Liver (tissue), 9 donors: ENCODE data around the gene PTGIR. TPM values are rescaled to one million over a fixed set of nuclear protein-coding genes. Genes with fewer than 3 reads are reported as not detected.

Source experiments
- DNase-seq: peaks from one replicate; pipeline ENCODE4 v3.0.0-alpha.2; 2017; ENCODE audit warnings: low spot score
- H3K27ac ChIP-seq, 2 donors: one replicate each; pipeline ENCODE4 v1.7.0; 2013; ENCODE audit warnings: inconsistent platforms in 2 of 2, low read length in 2 of 2, control low read depth in 1 of 2, low read depth in 1 of 2, mild to moderate bottlenecking in 1 of 2
- H3K27me3 ChIP-seq, 4 donors: one replicate each; pipeline versions ENCODE4 v1.6.1 to v1.7.0; 2013; ENCODE audit warnings: low read length in 3 of 4, inconsistent platforms in 1 of 4, mild to moderate bottlenecking in 1 of 4, moderate library complexity in 1 of 4; ENCODE audit not compliant: control insufficient read depth in 4 of 4, insufficient read depth in 4 of 4
- H3K36me3 ChIP-seq, 4 donors: one replicate each; pipeline versions ENCODE4 v1.6.1 to v1.7.0; 2013; ENCODE audit warnings: low read length in 3 of 4, mild to moderate bottlenecking in 3 of 4, low read depth in 1 of 4, moderate library complexity in 1 of 4; ENCODE audit not compliant: control insufficient read depth in 4 of 4, insufficient read depth in 3 of 4
- H3K4me1 ChIP-seq, 4 donors: one replicate each; pipeline versions ENCODE4 v1.6.1 to v1.7.0; 2013; ENCODE audit warnings: low read length in 3 of 4, mild to moderate bottlenecking in 3 of 4, moderate library complexity in 1 of 4; ENCODE audit not compliant: control insufficient read depth in 4 of 4, insufficient read depth in 4 of 4
- H3K4me3 ChIP-seq, 3 donors: one replicate each; pipeline versions ENCODE4 v1.6.1 to v1.7.0; 2013; ENCODE audit warnings: low read length in 3 of 3, control low read depth in 1 of 3, low read depth in 1 of 3, mild to moderate bottlenecking in 1 of 3
- H3K9ac ChIP-seq, 2 donors: one replicate each; pipeline ENCODE4 v1.7.0; 2013; ENCODE audit warnings: low read length in 2 of 2, mild to moderate bottlenecking in 2 of 2, moderate library complexity in 2 of 2, control low read depth in 1 of 2, low read depth in 1 of 2
- H3K9me3 ChIP-seq, 4 donors: one replicate each; pipeline versions ENCODE4 v1.6.1 to v1.7.0; 2013; ENCODE audit warnings: low read length in 3 of 4; ENCODE audit not compliant: control insufficient read depth in 4 of 4
- EGR1 ChIP-seq, 2 donors: IDR thresholded peaks; 2 replicates each; pipeline ENCODE4 v1.6.1; 2016 to 2018; ENCODE audit warnings: antibody characterized with exemption in 2 of 2, low read depth in 2 of 2
- FOXA1 ChIP-seq: IDR thresholded peaks from 2 replicates; pipeline ENCODE4 v1.6.1; 2016; ENCODE audit warnings: antibody characterized with exemption
- FOXA2 ChIP-seq: IDR thresholded peaks from 2 replicates; pipeline ENCODE4 v1.6.1; 2016; ENCODE audit warnings: antibody characterized with exemption
- GABPA ChIP-seq, 2 donors: IDR thresholded peaks in 1 of 2; conservative IDR thresholded peaks in 1 of 2; 2 replicates each; pipeline ENCODE4 v1.6.1; 2016; ENCODE audit warnings: antibody characterized with exemption in 2 of 2, mild to moderate bottlenecking in 1 of 2, moderate library complexity in 1 of 2
- HNF4A ChIP-seq, 2 donors: conservative IDR thresholded peaks; 2 replicates each; pipeline ENCODE4 v1.6.1; 2016; ENCODE audit warnings: antibody characterized with exemption in 2 of 2, mild to moderate bottlenecking in 2 of 2
- NR2F2 ChIP-seq: IDR thresholded peaks from 2 replicates; pipeline ENCODE4 v1.6.1; 2016; ENCODE audit warnings: antibody characterized with exemption
- RAD21 ChIP-seq, 2 donors: IDR thresholded peaks; 2 replicates each; pipeline ENCODE4 v1.6.1; 2016; ENCODE audit warnings: antibody characterized with exemption in 2 of 2, mild to moderate bottlenecking in 2 of 2
- SP1 ChIP-seq: IDR thresholded peaks from 2 replicates; pipeline ENCODE4 v1.6.1; 2018; ENCODE audit warnings: antibody characterized with exemption, mild to moderate bottlenecking
- TAF1 ChIP-seq: conservative IDR thresholded peaks from 2 replicates; pipeline ENCODE4 v1.6.1; 2016; ENCODE audit warnings: antibody characterized with exemption, mild to moderate bottlenecking
- YY1 ChIP-seq: IDR thresholded peaks from 2 replicates; pipeline ENCODE4 v1.6.1; 2016; ENCODE audit warnings: antibody characterized with exemption, mild to moderate bottlenecking
- WGBS: extraction: QIAGEN DNeasy Blood & Tissue Kit; methylation state at CpG from one replicate; pipeline ENCODE4 v1.1.7; 2013; 5-methylcytosine and 5-hydroxymethylcytosine counted together
- polyA plus RNA-seq, 2 donors: library from polyadenylated mRNA; stranded (reverse) in 1 of 2; unstranded in 1 of 2; fragments of 200-250 nt in 1 of 2; fragments of >200 nt in 1 of 2; fragmentation: Nextera tagmentation in 1 of 2; extraction: Ambion mirVana in 1 of 2; gene quantifications; one replicate each; pipeline versions ENCODE4 v1.2.1 to v1.2.3, GENCODE V29; 2013 to 2015
- total RNA-seq, 2 donors: library from RNA; depleted of rRNA; stranded (reverse); fragments of >200 nt; gene quantifications; one replicate each; pipeline ENCODE4 v1.2.3, GENCODE V29; 2014
- TF ChIP-seq, protein P1 (sequence below): IDR thresholded peaks from 2 replicates; pipeline ENCODE4 v1.6.1; 2016; ENCODE audit warnings: antibody characterized with exemption
- TF ChIP-seq, protein P2 (sequence below): IDR thresholded peaks from 2 replicates; pipeline ENCODE4 v1.6.1; 2016; ENCODE audit warnings: antibody characterized with exemption
- TF ChIP-seq, protein P3 (sequence below): fragments of 150-350 bp; IDR thresholded peaks from 2 replicates; pipeline ENCODE4 v1.5.1; 2017; ENCODE audit warnings: improper control_type of control experiment, low read depth, low read length; ENCODE audit not compliant: missing input control
- donor health status: healthy.
- donor health status: healthy.
- donor health status: healthy.
- donor health status: healthy.
- donor health status: healthy.

PTGIR gene
- total and polyA plus RNA-seq, 4 donors, result 1.4 to 5.9 (median 2.9) TPM

DNA sequence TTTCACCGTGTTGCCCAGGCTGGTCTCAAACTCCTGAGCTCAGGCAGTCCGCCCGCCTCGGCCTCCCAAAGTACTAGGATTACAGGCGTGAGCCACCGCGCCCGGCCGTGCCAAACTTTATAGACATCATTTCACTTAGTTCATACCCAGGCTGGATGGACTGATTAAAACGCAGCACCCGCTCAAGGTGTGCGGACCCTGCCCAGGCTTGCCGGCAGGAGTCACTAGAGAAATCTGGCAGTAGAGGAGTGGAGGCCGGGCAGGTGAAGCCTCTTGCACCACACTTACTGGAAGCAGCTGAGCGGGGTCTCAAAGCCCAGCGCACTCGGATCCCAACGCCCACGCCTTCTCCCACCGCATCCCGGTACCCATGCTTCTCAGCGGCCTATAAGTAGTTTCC is 11.4 kb downstream of the PTGIR start (continued):
- TF ChIP-seq, protein P1, sequence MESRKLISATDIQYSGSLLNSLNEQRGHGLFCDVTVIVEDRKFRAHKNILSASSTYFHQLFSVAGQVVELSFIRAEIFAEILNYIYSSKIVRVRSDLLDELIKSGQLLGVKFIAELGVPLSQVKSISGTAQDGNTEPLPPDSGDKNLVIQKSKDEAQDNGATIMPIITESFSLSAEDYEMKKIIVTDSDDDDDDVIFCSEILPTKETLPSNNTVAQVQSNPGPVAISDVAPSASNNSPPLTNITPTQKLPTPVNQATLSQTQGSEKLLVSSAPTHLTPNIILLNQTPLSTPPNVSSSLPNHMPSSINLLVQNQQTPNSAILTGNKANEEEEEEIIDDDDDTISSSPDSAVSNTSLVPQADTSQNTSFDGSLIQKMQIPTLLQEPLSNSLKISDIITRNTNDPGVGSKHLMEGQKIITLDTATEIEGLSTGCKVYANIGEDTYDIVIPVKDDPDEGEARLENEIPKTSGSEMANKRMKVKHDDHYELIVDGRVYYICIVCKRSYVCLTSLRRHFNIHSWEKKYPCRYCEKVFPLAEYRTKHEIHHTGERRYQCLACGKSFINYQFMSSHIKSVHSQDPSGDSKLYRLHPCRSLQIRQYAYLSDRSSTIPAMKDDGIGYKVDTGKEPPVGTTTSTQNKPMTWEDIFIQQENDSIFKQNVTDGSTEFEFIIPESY, result no peak
- TF ChIP-seq YY1 (no peak), EGR1 (IDR thresholded peaks at IDR 0.05; ENCODE audit: low read depth in 2 of 2) (no peak)

DNA sequence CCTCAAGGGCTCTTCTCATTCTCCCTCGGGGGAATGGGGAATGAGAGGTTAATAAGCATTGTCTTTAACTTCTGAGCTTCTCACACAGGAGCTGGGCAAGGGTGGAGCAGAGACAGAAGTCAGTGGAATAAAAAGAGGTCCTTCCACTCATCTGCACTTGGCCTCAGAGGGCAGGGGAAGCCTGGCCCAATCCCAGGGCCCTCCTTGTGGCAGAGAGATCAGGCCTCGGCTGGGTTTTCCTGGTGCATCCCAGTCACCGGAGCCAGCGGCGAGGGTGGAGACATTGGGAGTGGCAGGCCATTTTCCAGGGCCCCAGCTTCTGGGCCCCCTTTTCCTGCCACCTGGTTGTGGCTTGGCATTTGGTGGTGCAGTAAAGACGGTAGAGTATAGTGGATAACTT is 13.1 kb downstream of the PTGIR start:
- Histone ChIP-seq H3K27ac (no peak overlapping the region), H3K4me3 (no peak overlapping the region), H3K36me3 (peaks cover 11 to 32% (median 26%) of the 10 kb centered on the region in 4 donors), H3K4me1 (peaks cover 0 to 4% (median 1%) of the 10 kb centered on the region in 4 donors), H3K9me3 (no peaks in the 10 kb centered on the region), H3K27me3 (no peaks in the 10 kb centered on the region), H3K9ac (no peak overlapping the region)
- TF ChIP-seq RAD21 (IDR thresholded peaks at IDR 0.05), result no peak
- TF ChIP-seq, protein P1, result no peak
- TF ChIP-seq FOXA2, result no peak
- 78% methylated on average over 6 of the region's 6 CpGs for WGBS
- DNase-seq, result no peak

DNA sequence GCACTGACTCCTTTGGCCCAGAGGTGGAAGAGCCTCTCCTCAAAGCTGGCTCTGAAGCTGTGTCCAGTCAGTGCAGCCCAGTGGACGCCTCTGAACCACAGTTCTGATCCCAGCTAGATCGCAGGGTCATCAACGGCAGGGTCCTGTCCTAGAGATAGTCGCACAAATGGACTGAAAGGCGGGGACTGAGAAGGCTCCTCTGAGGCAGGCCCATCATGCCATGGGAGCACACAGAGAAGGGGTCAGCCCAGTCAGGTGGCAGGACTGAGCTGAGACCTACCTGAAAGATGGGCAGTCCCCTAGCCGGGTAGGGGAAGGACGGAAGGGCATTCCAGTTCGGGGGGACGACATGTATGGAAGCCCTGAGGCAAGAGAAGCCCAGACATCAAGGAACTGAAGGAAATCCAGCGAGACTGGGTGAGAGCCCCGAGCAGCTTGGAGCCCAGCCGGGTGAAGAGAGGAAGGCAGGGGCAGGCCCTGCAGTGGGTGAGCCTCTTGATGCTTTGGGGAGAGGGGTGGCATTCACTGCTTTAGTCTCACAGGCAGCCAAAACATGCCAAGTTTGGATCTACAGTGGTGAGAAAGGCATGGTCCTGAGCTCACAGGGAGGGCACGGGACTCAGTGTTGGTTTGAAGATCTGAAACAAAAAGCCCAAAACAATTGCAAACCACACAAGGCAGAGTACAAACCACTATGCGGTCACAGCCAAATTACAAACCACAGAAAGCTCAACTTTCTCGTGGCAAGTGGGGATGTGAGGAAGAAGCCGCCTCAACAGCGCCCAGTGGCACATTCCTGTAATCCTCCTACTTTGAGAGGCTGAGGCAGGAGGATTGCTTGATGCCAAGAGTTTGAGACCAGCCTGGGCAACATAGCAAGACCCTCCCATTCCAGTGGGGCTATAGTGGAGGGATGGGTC is 13.8 kb downstream of the PTGIR start:
- WGBS, result 79% methylated on average over 17 of the region's 17 CpGs
- no peaks in the 10 kb centered on the region for H3K9me3 ChIP-seq
- H3K4me3 ChIP-seq, result no peak overlapping the region
- DNase-seq, result no peak
- H3K9ac ChIP-seq, result no peak overlapping the region
- H3K27ac ChIP-seq, result no peak overlapping the region
- peaks cover 0 to 8% (median 3%) of the 10 kb centered on the region in 4 donors for H3K4me1 ChIP-seq
- TF ChIP-seq FOXA2 (no peak), HNF4A (conservative IDR thresholded peaks at IDR 0.05) (no peak)
- TF ChIP-seq, protein P1, result no peak
- H3K36me3 ChIP-seq, result peaks cover 11 to 32% (median 26%) of the 10 kb centered on the region in 4 donors
- no peaks in the 10 kb centered on the region for H3K27me3 ChIP-seq

DNA sequence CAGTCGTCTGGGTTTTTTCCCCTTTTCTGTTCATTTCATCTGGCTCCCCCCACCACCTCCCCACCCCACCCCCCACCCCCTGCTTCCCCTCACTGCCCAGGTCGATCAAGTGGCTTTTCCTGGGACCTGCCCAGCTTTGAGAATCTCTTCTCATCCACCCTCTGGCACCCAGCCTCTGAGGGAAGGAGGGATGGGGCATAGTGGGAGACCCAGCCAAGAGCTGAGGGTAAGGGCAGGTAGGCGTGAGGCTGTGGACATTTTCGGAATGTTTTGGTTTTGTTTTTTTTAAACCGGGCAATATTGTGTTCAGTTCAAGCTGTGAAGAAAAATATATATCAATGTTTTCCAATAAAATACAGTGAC is 14.5 kb downstream of the PTGIR start:
- H3K27me3 ChIP-seq, result no peaks in the 10 kb centered on the region
- no peak overlapping the region for H3K9ac ChIP-seq
- TF ChIP-seq GABPA (IDR thresholded peaks at IDR 0.05 in 1 of 2, conservative IDR thresholded peaks at IDR 0.05 in 1 of 2) (no peak), FOXA1 (no peak), YY1 (no peak), EGR1 (IDR thresholded peaks at IDR 0.05; ENCODE audit: low read depth in 2 of 2) (no peak), HNF4A (conservative IDR thresholded peaks at IDR 0.05) (no peak), NR2F2 (no peak), SP1 (no peak), TAF1 (no peak), RAD21 (IDR thresholded peaks at IDR 0.05) (no peak)
- TF ChIP-seq, protein P2, sequence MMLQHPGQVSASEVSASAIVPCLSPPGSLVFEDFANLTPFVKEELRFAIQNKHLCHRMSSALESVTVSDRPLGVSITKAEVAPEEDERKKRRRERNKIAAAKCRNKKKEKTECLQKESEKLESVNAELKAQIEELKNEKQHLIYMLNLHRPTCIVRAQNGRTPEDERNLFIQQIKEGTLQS, result no peak
- TF ChIP-seq, protein P3, sequence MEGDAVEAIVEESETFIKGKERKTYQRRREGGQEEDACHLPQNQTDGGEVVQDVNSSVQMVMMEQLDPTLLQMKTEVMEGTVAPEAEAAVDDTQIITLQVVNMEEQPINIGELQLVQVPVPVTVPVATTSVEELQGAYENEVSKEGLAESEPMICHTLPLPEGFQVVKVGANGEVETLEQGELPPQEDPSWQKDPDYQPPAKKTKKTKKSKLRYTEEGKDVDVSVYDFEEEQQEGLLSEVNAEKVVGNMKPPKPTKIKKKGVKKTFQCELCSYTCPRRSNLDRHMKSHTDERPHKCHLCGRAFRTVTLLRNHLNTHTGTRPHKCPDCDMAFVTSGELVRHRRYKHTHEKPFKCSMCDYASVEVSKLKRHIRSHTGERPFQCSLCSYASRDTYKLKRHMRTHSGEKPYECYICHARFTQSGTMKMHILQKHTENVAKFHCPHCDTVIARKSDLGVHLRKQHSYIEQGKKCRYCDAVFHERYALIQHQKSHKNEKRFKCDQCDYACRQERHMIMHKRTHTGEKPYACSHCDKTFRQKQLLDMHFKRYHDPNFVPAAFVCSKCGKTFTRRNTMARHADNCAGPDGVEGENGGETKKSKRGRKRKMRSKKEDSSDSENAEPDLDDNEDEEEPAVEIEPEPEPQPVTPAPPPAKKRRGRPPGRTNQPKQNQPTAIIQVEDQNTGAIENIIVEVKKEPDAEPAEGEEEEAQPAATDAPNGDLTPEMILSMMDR, result no peak
- no peaks in the 10 kb centered on the region for H3K9me3 ChIP-seq
- DNase-seq, result no peak
- H3K27ac ChIP-seq, result no peak overlapping the region
- no peak overlapping the region for H3K4me3 ChIP-seq
- H3K36me3 ChIP-seq, result peaks cover 13 to 32% (median 26%) of the 10 kb centered on the region in 4 donors
- WGBS, result 66% methylated on average over 5 of the region's 5 CpGs
- H3K4me1 ChIP-seq, result peaks cover 2 to 15% (median 8%) of the 10 kb centered on the region in 4 donors
